Gastroesophageal sphincter (tissue), 4 donors: ENCODE measurements around the gene PROB1. TPM values are rescaled to one million over a fixed set of nuclear protein-coding genes. Genes with fewer than 3 reads are reported as not detected.
"Not testable (repeated sequence)": the region's sequence is repeated elsewhere in the genome, so short reads cannot be mapped to it uniquely, and the experiment has no call there.

ENCODE experiments used
- ATAC-seq: fragments of 150-250 bp; one replicate; pipeline ENCODE4 v1.9.1; 2016; ENCODE audit warnings: mild to moderate bottlenecking, moderate library complexity
- H3K27ac ChIP-seq, 4 donors: fragments of 200-600 bp; sonication (generic) in 3 of 4; 1 replicate in 3 of 4; 2 replicates in 1 of 4; pipeline ENCODE4 v1.5.1; 2016 to 2019
- H3K27me3 ChIP-seq: fragments of 200-600 bp; sonication (generic); one replicate; pipeline ENCODE4 v1.5.1; 2019
- H3K36me3 ChIP-seq, 2 donors: fragments of 200-600 bp; sonication (generic); one replicate each; pipeline ENCODE4 v1.5.1; 2019; ENCODE audit warnings: control low read depth in 1 of 2
- H3K4me1 ChIP-seq, 3 donors: fragments of 200-600 bp; sonication (generic); 1 replicate in 2 of 3; 2 replicates in 1 of 3; pipeline ENCODE4 v1.5.1; 2016 to 2019; ENCODE audit warnings: control low read depth in 2 of 3
- H3K4me3 ChIP-seq, 2 donors: fragments of 200-600 bp; sonication (generic); one replicate each; pipeline ENCODE4 v1.5.1; 2019; ENCODE audit warnings: mild to moderate bottlenecking in 1 of 2, moderate library complexity in 1 of 2
- H3K9me3 ChIP-seq, 3 donors: fragments of 200-600 bp; sonication (generic); one replicate each; pipeline ENCODE4 v1.5.1; 2017 to 2019; ENCODE audit warnings: control low read depth in 2 of 3
- CTCF ChIP-seq, 4 experiments: fragments of 200-600 bp in 2 of 4; fragments of 450-650 bp in 2 of 4; sonication (generic) in 1 of 4; IDR thresholded peaks; one replicate each; pipeline ENCODE4 v1.5.1; 2017 to 2019; ENCODE audit warnings: antibody characterized with exemption in 4 of 4, mild to moderate bottlenecking in 2 of 4, moderate library complexity in 2 of 4
- EP300 ChIP-seq: sonication (generic); formaldehyde crosslinking; IDR thresholded peaks from one replicate; pipeline ENCODE4 v1.6.1; 2017; ENCODE audit warnings: antibody characterized with exemption, mild to moderate bottlenecking
- POLR2A ChIP-seq, 2 donors: fragments of 450-650 bp; IDR thresholded peaks; one replicate each; pipeline ENCODE4 v1.6.1; 2017; ENCODE audit warnings: antibody characterized with exemption in 2 of 2, mild to moderate bottlenecking in 2 of 2, moderate library complexity in 1 of 2
- POLR2AphosphoS5 ChIP-seq: sonication (generic); formaldehyde crosslinking; IDR thresholded peaks from one replicate; pipeline ENCODE4 v1.6.1; 2017; ENCODE audit warnings: antibody characterized with exemption
- WGBS, 2 donors: methylation state at CpG; one replicate each; pipeline ENCODE4 v1.1.5; 2018; ENCODE audit warnings: low coverage in 1 of 2; 5-methylcytosine and 5-hydroxymethylcytosine counted together
- total RNA-seq, 4 donors: library from RNA; depleted of rRNA; stranded (reverse); fragments of >200 nt; gene quantifications; one replicate each; pipeline ENCODE4 v1.1.0, GENCODE V29; 2016

PROB1 gene
- total RNA-seq, 4 donors from 2014 or later: 1.2 to 9.1 (median 4.1) TPM

- WGBS, 2 donors: 70% methylated on average over 3 of the region's 3 CpGs; no CpG with 5 or more reads in 1 of the 2 donors
- no peak for ATAC-seq
- Histone ChIP-seq H3K4me3 (no peak overlapping the region), H3K9me3 (no peaks in the 10 kb centered on the region), H3K27ac (no peak overlapping the region), H3K4me1 (peaks cover 0 to 71% (median 6%) of the 10 kb centered on the region in 3 donors), H3K36me3 (peaks cover 0 to 13% of the 10 kb centered on the region in 2 donors), H3K27me3 (no peaks in the 10 kb centered on the region)
- TF ChIP-seq CTCF (IDR thresholded peaks at IDR 0.05): no peak
- no peak for TF ChIP-seq EP300
- no peak for TF ChIP-seq POLR2A (IDR thresholded peaks at IDR 0.05)
- TF ChIP-seq POLR2AphosphoS5: no peak
Observed at GRCh38 chr5:139354186-139354585, 40.7 kb downstream of the PROB1 start.

- H3K27ac ChIP-seq, H3K9me3 ChIP-seq, H3K4me3 ChIP-seq, H3K27me3 ChIP-seq, ATAC-seq: not testable (repeated sequence)
- Histone ChIP-seq H3K36me3 (peaks cover 0 to 13% of the 10 kb centered on the region in 2 donors), H3K4me1 (peaks cover 3 to 83% (median 8%) of the 10 kb centered on the region in 3 donors)
- 77 to 94% methylated on average over 6 to 8 of the region's 9 CpGs for WGBS, 2 donors
Observed at GRCh38 chr5:139347863-139348262, 47.0 kb downstream of the PROB1 start.

- Histone ChIP-seq H3K4me1 (peaks cover 3 to 82% (median 7%) of the 10 kb centered on the region in 3 donors), H3K36me3 (peaks cover 0 to 13% of the 10 kb centered on the region in 2 donors)
- not testable (repeated sequence) for H3K27me3 ChIP-seq, H3K4me3 ChIP-seq, H3K9me3 ChIP-seq, ATAC-seq, H3K27ac ChIP-seq
- WGBS, 2 donors: 88 to 93% methylated on average over 6 to 7 of the region's 8 CpGs
Observed at GRCh38 chr5:139345442-139345841, 49.5 kb downstream of the PROB1 start.

GRCh38 chr5:139344177-139344576, 50.7 kb downstream of the PROB1 start:
- Histone ChIP-seq H3K4me3 (peak overlapping the region in 1 of 2 donors; percentile 80), H3K9me3 (no peaks in the 10 kb centered on the region), H3K36me3 (peaks cover 0 to 13% of the 10 kb centered on the region in 2 donors), H3K27me3 (no peaks in the 10 kb centered on the region), H3K4me1 (peaks cover 3 to 71% (median 7%) of the 10 kb centered on the region in 3 donors), H3K27ac (no peak overlapping the region)
- TF ChIP-seq POLR2AphosphoS5 (no peak), POLR2A (IDR thresholded peaks at IDR 0.05) (no peak), CTCF (IDR thresholded peaks at IDR 0.05) (no peak), EP300 (no peak)
- 61 to 83% methylated on average over 2 of the region's 2 CpGs for WGBS, 2 donors
- no peak for ATAC-seq

- Histone ChIP-seq H3K36me3 (peaks cover 0 to 13% of the 10 kb centered on the region in 2 donors), H3K9me3 (no peaks in the 10 kb centered on the region), H3K27ac (no peak overlapping the region), H3K27me3 (no peaks in the 10 kb centered on the region), H3K4me3 (peak overlapping the region in 1 of 2 donors; percentile 80), H3K4me1 (peaks cover 3 to 64% (median 7%) of the 10 kb centered on the region in 3 donors)
- WGBS, 2 donors: 0 to 77% methylated on average over 1 to 9 of the region's 9 CpGs
- TF ChIP-seq EP300 (no peak), POLR2A (IDR thresholded peaks at IDR 0.05) (no peak), CTCF (IDR thresholded peaks at IDR 0.05) (no peak), POLR2AphosphoS5 (no peak)
- ATAC-seq: no peak
Observed at GRCh38 chr5:139343476-139343875, 51.4 kb downstream of the PROB1 start.

- peaks cover 3 to 56% (median 7%) of the 10 kb centered on the region in 3 donors for H3K4me1 ChIP-seq
- no peaks in the 10 kb centered on the region for H3K27me3 ChIP-seq
- H3K27ac ChIP-seq: peak overlapping the region; percentile 93 to 98 (median 98)
- peaks cover 0 to 8% of the 10 kb centered on the region in 2 donors for H3K36me3 ChIP-seq
- no peak for TF ChIP-seq POLR2A (IDR thresholded peaks at IDR 0.05)
- TF ChIP-seq POLR2AphosphoS5: no peak
- no peak for TF ChIP-seq CTCF (IDR thresholded peaks at IDR 0.05)
- no peak for TF ChIP-seq EP300
- ATAC-seq: no peak
- no peaks in the 10 kb centered on the region for H3K9me3 ChIP-seq
- peak overlapping the region; percentile 80 to 86 for H3K4me3 ChIP-seq
- 0 to 7% methylated on average over 2 to 16 of the region's 16 CpGs for WGBS, 2 donors
Observed at GRCh38 chr5:139342423-139342723, 52.5 kb downstream of the PROB1 start.
